GM19438 (cell line): ENCODE data around the gene ZNF175.

Experiments
- ATAC-seq: cut with Tn5 transposase; IDR thresholded peaks from one replicate; pipeline ENCODE4 v1.9.1; 2021; ENCODE audit warnings: low read depth; ENCODE audit not compliant: unreplicated experiment

Gene ZNF175

DNA sequence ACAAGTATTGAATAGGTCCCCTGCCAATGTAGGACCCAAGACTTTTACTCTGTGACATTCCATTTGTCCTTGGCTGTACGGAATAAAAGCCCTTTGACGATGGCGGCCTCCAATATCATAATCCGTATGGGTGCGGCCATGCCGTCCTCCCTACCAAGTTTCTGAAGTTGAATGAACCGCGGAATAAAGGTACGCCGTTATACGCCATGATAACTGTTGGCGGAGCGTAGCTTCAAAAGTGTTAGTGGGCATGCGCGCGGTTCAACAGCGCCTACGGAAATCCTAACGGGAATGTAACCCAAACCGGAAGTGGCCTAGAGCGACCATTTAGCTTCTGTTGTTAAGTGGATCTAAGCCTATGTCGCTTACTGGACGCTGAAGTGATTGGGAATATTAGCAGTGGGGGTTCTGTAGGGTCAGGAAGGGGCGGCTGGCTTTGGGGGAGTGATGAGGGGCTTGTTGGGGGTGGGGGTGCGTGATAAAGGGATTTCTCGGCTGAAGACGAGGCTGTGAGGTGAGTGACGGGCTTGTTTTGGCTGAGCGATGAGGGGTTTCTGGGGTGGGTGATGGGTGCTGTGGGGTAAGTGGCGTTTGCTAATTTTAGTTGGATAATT, at the start of gene ZNF175:
Gene ZNF175 (plus strand): TSS at position 322 of the 614 bp plus-strand sequence. CDS start 2,047 bp downstream, outside the sequence.
- ATAC-seq, result no peak

- ATAC-seq, result no peak
These were observed 49.7 kb upstream of the ZNF175 start for GRCh38 chr19:51521357-51521756.

DNA sequence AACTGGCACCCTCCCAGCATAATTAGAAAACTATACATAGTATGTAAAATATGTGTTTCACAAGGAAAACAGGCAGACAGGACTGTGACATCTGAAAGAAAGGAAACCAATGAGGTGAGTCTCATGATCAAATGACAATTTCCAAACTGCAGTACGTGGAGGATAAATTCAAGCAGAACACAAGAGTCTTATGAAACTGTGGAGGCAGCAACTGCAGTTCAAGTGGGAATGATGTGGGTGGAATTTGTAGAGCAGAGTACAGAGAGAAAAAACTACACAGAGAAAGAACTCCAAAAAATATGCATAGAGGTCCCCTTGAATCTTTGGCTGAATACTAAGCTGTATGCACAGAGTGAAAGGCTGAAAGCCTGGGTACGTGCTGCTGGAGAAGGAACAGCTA, 49.3 kb upstream of the ZNF175 start:
- ATAC-seq, result no peak

DNA sequence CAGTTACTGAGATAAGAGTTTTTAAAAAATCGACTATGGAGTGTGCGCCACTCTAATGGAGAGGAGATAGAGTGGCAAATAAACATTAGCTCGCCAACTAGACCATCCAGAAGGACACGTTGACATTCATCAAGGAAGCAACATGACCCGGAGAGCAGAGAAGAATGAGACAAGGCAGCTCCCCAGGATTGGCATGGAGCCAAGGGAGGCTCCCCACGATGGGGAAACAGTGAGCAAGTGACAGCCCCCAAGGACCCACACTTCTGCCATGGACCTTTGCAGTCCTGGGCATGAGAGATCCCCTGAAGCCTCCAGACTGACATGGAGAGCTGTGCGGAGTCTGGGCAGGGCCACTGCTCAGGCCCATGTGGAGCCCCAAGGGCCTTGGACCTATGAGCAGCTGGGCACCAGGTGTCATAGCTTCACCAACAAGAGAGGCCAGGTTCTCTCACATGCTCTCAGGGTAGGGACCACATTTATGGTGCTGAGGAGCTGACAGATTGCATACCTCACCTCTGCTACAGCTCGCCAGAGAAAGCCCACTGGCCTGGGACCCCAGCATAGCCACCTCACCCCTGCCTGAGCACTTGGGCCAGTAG, 46.3 kb upstream of the ZNF175 start:
- no peak for ATAC-seq

DNA sequence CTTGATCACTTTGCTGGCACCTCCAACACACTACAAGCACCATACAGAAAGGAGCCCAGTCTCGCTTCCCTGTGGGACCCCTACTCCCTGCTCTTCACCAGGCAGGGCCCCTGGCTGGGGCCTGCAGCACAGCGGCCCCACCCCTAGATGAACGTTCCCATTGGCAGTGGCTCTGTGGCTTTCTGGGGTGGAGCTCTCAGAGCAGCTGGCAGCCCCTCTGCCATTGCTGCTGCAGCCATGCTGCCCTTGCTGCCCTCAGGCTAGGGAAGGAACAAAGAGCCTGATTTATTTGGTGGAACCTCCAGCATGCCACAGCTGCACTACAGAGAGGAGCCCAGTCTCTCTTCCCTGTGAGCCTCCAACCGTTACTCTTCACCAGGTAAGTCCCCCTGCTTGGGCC, 45.4 kb upstream of the ZNF175 start:
- ATAC-seq, result no peak

DNA sequence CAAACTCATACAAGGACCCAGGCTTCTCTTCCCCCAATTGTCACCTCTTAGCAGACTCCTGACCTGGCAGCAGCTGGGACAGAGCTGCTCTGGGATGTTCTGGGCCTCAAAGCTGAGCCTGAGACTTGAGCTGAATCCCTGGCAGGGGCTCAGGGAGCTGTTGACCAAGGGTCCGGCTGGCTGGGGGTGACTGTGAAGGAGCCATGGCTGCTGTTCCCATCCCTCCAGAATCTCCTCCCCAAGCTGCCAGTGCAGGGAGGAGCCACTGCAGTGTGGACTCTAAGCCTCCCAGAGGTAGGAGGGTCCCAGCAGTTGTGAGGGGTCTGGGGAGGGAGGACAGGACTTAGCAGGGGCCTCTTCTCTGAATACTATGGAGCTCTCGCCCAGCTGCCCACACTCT, 41.8 kb upstream of the ZNF175 start:
- ATAC-seq, result no peak

DNA sequence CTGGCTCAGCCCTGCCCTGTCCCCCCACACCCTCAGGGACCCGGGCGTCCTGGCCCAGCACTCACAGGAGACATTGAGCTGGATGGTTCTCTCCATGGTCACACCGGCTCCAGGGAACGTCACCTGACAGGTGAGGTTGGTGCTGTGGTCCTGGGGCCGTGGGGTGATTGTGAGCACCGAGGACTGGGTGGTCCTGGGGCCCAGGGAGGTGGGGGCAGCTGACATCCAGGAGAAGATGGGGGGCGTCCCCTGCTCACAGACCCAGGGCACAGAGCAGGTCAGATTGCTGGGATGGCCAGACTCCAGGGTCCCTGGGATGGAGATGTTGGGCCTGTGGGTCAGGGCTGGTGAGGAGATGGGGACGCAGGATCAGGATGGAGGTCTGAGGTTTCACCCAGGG, 40.5 kb upstream of the ZNF175 start:
- no peak for ATAC-seq

GRCh38 chr19:51531349-51532315, 39.5 kb upstream of the ZNF175 start, which contains the start of gene SIGLEC6:
TSS of gene SIGLEC6 (minus strand) at chr19:51531670. CDS start at chr19:51531648, 22 bp downstream.
- no peak for ATAC-seq

- ATAC-seq, result no peak
These were observed 35.5 kb upstream of the ZNF175 start for GRCh38 chr19:51535535-51535934.

GRCh38 chr19:51539821-51540366, 31.2 kb upstream of the ZNF175 start:
- no peak for ATAC-seq

GRCh38 chr19:51541458-51542357, 29.4 kb upstream of the ZNF175 start:
- no peak for ATAC-seq

GRCh38 chr19:51542699-51543098, 28.4 kb upstream of the ZNF175 start:
- ATAC-seq, result no peak

GRCh38 chr19:51544038-51544437, 27.0 kb upstream of the ZNF175 start:
- no peak for ATAC-seq

GRCh38 chr19:51546107-51546649, 24.9 kb upstream of the ZNF175 start:
- ATAC-seq, result no peak

- no peak for ATAC-seq
These were observed 24.3 kb upstream of the ZNF175 start for GRCh38 chr19:51546650-51547396.

GRCh38 chr19:51547397-51548212, 23.5 kb upstream of the ZNF175 start:
- no peak for ATAC-seq

DNA sequence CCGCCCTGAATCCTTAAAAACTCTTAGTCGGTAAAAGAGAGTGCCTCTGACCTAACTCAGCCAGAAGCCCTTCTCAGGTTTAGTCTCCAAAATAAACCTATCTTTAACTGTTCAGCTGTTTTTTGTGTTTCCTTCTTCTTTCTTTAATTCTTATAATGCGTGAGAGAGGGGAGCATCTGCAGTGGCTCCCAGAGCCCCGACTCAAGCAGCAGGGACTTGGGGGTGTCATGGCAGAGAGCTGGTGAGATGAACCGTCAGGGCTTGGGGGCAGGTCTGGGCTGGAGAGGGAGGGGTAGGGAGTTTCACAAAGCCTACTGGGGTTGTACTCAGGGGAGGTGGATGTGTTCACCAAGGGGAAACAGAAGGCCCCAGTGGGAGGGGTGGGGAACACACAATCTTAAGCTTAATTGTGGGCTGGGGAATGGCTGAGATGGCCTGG, 22.9 kb upstream of the ZNF175 start:
- ATAC-seq, result no peak

- no peak for ATAC-seq
These were observed 22.2 kb upstream of the ZNF175 start for GRCh38 chr19:51548891-51549305.
